Neuron (in vitro differentiated cells): ENCODE data around the gene ZNF736.
A peak's percentile ranks its signal among the peaks of the same experiment; 100 is the strongest.
"Not testable (repeated sequence)": the region's sequence is repeated elsewhere in the genome, so short reads cannot be mapped to it uniquely, and the experiment has no call there.

ENCODE experiments used
- H2AFZ ChIP-seq: one replicate; pipeline ENCODE4 v1.6.1; 2013; ENCODE audit warnings: low read depth, mild to moderate bottlenecking, inconsistent platforms, low read length, moderate library complexity
- H3K27me3 ChIP-seq: one replicate; pipeline ENCODE4 v1.6.1; 2013; ENCODE audit warnings: low read length; ENCODE audit not compliant: insufficient read depth
- H3K36me3 ChIP-seq: one replicate; pipeline ENCODE4 v1.6.1; 2013; ENCODE audit warnings: low read length; ENCODE audit not compliant: insufficient read depth
- H3K4me1 ChIP-seq: one replicate; pipeline ENCODE4 v1.6.1; 2013; ENCODE audit warnings: low read length; ENCODE audit not compliant: insufficient read depth
- H3K4me3 ChIP-seq: 2 replicates; pipeline ENCODE4 v1.5.1; 2013; ENCODE audit warnings: mild to moderate bottlenecking, low read length, moderate library complexity
- H3K9me3 ChIP-seq: one replicate; pipeline ENCODE4 v1.6.1; 2013; ENCODE audit warnings: low read length

ZNF736 gene

DNA sequence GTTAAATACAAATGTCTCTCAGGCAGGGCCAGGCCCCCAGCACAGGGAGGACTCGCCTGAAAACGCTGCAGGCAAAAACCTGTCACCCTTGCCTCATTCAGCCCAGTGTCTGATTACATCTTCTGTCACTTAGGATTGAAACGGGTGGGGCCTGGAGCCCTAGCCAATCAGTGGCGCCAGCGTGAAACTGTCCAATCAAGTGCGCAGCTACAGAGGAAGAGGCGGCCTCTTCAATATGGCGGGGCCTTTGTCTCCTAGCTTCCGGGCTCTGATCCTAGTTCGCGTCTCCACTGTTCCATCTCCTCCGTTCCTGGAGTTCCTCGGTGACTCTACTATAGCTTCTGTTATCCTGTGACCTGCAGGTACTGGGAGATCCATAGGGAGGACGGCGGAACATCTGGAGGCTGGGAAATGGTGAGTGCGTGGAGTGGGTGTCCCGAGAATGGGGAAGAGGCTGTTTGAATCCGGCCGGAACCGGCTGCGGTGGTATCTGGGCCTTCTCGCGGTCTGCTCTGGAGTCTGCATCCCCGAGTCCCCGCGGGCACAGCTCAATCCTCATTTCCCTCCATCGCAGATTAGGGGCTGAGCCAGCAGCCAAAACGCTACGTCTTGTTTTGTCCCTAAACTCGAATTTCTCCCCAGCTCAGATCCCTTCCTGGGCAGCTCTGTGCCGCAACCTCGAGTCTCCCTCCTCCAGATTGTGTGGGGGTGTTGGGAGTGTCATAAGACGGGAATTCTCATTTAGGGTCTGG is at the start of gene ZNF736:
ZNF736 (plus strand) TSS at position 222 of the 752 bp plus-strand sequence; CDS start at position 412, 190 bp downstream.
- Histone ChIP-seq H3K4me1 (no peaks in the 10 kb centered on the region), H3K9me3 (no peaks in the 10 kb centered on the region), H3K4me3 (peak within 1 kb of the TSS; percentile 46), H3K27me3 (no peaks in the 10 kb centered on the region), H2AFZ (peak within 1 kb of the TSS; percentile 12), H3K36me3 (no peaks in the 10 kb centered on the region)

DNA sequence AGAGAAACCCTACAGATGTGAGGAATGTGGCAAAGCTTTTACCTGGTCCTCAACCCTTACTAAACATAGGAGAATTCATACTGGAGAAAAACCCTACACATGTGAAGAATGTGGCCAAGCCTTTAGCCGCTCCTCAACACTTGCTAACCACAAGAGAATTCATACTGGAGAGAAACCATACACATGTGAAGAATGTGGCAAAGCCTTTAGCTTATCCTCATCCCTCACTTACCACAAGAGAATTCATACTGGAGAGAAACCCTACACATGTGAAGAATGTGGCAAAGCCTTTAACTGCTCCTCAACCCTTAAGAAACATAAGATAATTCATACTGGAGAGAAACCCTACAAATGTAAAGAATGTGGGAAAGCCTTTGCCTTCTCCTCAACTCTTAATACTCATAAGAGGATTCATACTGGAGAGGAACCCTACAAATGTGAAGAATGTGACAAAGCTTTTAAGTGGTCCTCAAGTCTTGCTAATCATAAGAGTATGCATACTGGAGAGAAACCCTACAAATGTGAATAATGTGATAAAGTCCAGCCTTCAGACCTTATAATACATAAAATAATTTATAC is 47.3 kb upstream of the ZNF736 start:
- Histone ChIP-seq H3K36me3 (no peaks in the 10 kb centered on the region), H3K9me3 (no peaks in the 10 kb centered on the region), H3K27me3 (no peaks in the 10 kb centered on the region), H3K4me3 (no peak overlapping the region), H3K4me1 (no peaks in the 10 kb centered on the region), H2AFZ (no peak overlapping the region)

- Histone ChIP-seq H3K9me3 (no peaks in the 10 kb centered on the region), H3K36me3 (no peaks in the 10 kb centered on the region), H3K4me3 (no peak overlapping the region), H2AFZ (no peak overlapping the region), H3K27me3 (no peaks in the 10 kb centered on the region), H3K4me1 (no peaks in the 10 kb centered on the region)
Measured at GRCh38 chr7:64277630-64278029, 36.1 kb upstream of the ZNF736 start.

DNA sequence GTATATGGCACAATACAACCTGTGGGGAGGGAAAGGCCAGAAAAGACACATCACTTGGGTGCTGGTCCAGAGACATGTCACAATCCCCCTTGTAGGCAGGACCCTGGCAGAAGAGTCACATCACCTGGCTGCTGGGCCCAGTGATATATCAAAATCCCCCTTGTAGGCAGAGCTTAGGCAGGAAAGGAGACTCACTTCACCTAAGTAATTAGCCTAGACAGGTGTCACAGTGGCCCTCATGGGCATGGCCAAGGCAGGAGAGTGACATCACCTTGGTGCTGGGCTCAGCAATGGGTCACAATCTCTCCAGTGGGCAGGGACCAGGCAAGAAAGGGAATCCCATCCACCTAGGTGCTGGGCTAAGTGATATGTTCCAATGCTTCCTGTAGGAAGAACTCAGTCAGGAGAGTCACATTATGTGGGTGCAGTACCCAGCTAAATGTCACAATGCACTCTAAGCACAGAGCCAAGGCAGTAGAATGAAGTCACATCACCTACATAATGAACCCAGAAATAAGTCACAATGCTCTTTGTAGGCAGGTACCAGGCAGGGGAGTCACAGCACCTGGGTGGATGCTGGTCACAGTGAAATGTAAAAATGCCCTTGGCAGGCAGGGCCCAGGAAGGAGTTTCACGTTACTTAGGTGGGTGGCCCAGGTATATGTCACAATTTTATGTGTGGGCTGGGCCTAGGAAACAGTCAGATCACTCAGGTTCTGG is 18.9 kb upstream of the ZNF736 start:
- no peaks in the 10 kb centered on the region for H3K9me3 ChIP-seq
- H3K36me3 ChIP-seq: no peaks in the 10 kb centered on the region
- no peaks in the 10 kb centered on the region for H3K27me3 ChIP-seq
- no peaks in the 10 kb centered on the region for H3K4me1 ChIP-seq
- no peak overlapping the region for H3K4me3 ChIP-seq
- H2AFZ ChIP-seq: no peak overlapping the region

GRCh38 chr7:64297418-64297817 is 16.3 kb upstream of the ZNF736 start:
- not testable (repeated sequence) for H3K9me3 ChIP-seq

DNA sequence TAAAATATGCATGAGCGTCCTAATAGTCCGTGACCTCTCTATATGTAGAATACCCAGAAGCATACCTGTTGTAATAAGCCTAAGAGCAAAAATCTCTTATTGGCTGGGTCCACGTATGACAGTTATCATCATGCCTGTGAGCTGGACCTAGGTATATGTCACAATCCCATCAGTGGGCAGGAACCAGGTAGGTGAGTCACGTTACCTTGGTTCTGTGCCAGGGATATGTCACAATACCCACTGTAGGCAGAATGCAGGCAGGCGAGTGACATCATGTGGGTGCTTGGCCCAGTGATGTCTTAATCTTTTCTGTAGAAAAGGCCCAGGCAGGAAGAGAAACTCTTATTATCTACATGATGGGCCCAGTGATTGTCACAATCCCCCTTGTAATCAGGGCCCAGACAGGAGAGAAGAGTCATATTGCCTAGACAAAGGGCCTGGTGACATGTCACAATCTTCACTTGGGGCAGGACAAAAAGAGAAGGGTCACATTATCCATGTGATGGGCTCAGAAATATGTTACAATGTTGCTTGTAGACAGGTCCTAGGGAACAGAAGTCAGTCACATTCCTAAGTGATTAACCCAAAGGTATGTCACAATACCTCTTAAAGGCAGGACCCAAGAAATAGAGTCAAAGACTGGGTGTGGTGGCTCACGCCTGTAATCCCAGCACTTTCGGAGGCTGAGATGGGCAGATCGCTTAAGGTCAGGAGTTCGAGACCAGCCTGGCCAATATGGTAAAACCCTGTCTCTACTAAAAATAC is 12.9 kb upstream of the ZNF736 start:
- Histone ChIP-seq H2AFZ (no peak overlapping the region), H3K36me3 (no peaks in the 10 kb centered on the region), H3K4me1 (no peaks in the 10 kb centered on the region), H3K4me3 (no peak overlapping the region), H3K27me3 (no peaks in the 10 kb centered on the region), H3K9me3 (no peaks in the 10 kb centered on the region)

More at GRCh38 chr7:64297418-64297817, 16.3 kb upstream of the ZNF736 start:
- H3K4me1 ChIP-seq, H3K36me3 ChIP-seq, H2AFZ ChIP-seq, H3K27me3 ChIP-seq, H3K4me3 ChIP-seq: not testable (repeated sequence)

- Histone ChIP-seq H3K36me3 (no peaks in the 10 kb centered on the region), H3K4me1 (no peaks in the 10 kb centered on the region), H2AFZ (no peak overlapping the region), H3K9me3 (no peaks in the 10 kb centered on the region), H3K4me3 (no peak overlapping the region), H3K27me3 (no peaks in the 10 kb centered on the region)
Measured at GRCh38 chr7:64307254-64308015, 6.3 kb upstream of the ZNF736 start.

- Histone ChIP-seq H3K36me3 (no peaks in the 10 kb centered on the region), H3K27me3 (no peaks in the 10 kb centered on the region), H3K4me1 (no peaks in the 10 kb centered on the region), H3K4me3 (no peak overlapping the region), H2AFZ (no peak overlapping the region), H3K9me3 (no peaks in the 10 kb centered on the region)
Measured at GRCh38 chr7:64308016-64308270, 5.8 kb upstream of the ZNF736 start.

GRCh38 chr7:64310426-64310825 is 3.3 kb upstream of the ZNF736 start:
- H3K27me3 ChIP-seq: no peaks in the 10 kb centered on the region
- H3K36me3 ChIP-seq: no peaks in the 10 kb centered on the region
- no peak overlapping the region for H2AFZ ChIP-seq
- H3K4me3 ChIP-seq: no peak overlapping the region
- no peaks in the 10 kb centered on the region for H3K9me3 ChIP-seq
- no peaks in the 10 kb centered on the region for H3K4me1 ChIP-seq

- Histone ChIP-seq H3K4me1 (no peaks in the 10 kb centered on the region), H3K36me3 (no peaks in the 10 kb centered on the region), H3K9me3 (no peaks in the 10 kb centered on the region), H2AFZ (no peak overlapping the region), H3K27me3 (no peaks in the 10 kb centered on the region), H3K4me3 (no peak overlapping the region)
Measured at GRCh38 chr7:64312826-64313225, 935 bp upstream of the ZNF736 start.

DNA sequence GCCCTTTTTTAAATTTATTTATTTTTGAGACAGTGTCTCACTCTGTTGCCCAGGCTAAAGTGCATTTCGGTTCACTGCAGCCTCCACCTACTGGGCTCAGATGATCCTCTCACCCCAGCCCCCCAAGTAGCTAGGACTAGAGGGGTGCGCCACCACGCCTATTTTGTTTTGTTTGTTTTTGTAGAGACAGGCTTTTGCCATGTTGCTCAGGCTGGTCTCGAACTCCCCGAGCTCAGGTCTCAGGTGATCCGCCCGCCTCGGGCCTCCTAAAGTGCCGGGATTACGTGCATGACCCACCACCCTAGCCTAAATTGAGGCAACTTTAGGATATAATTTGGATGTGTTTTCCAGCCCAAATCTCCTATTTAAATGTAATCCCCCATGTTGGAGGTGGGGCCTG is 805 bp downstream of the ZNF736 start:
- Histone ChIP-seq H3K4me3 (peak overlapping the region; percentile 46), H3K4me1 (no peaks in the 10 kb centered on the region), H3K27me3 (no peaks in the 10 kb centered on the region), H3K9me3 (no peaks in the 10 kb centered on the region), H2AFZ (peak overlapping the region; percentile 12), H3K36me3 (no peaks in the 10 kb centered on the region)

- H3K4me3 ChIP-seq, H2AFZ ChIP-seq, H3K4me1 ChIP-seq, H3K27me3 ChIP-seq, H3K36me3 ChIP-seq, H3K9me3 ChIP-seq: not testable (repeated sequence)
Measured at GRCh38 chr7:64316031-64316742, 2.4 kb downstream of the ZNF736 start.
